ENCODE measurements around the gene NPR2. TPM values are rescaled to one million over a fixed set of nuclear protein-coding genes. Genes with fewer than 3 reads are reported as not detected.

The NPR2 gene
- total and polyA plus RNA-seq, 8 donors, result 2.2 to 14.6 (median 3.6) TPM

DNA sequence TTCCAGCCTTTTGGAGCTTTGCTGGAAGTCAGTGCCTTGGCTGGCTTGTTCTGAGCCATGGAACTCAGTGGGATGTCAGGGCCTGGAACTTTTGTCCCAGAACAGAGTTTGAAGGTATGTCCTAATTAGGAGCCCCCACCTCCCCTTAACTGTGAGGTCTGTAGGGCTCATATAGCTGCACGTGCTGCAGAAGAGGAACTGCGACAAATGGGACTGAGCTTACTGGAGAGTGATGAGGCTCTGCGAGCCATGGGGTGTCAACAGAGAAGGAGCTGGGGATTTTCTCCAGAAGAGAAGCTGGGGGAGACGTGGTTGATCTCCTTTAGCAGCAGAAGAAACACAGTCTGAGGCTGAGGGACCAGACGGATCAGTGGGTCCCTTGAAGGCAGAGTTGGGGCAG is 48.5 kb downstream of the NPR2 start:
- Histone ChIP-seq H3K4me1 (peaks cover 0 to 12% (median 0%) of the 10 kb centered on the region in 3 donors), H3K36me3 (no peaks in the 10 kb centered on the region), H3K27me3 (no peaks in the 10 kb centered on the region), H3K4me3 (no peak overlapping the region), H3K27ac (no peak overlapping the region), H3K9me3 (no peaks in the 10 kb centered on the region)
- intact Hi-C loops (cut with DNase I), result no loop called here
- DNase-seq (no peak), ATAC-seq (no peak), FAIRE-seq (no peak)
- TF ChIP-seq, protein P1, sequence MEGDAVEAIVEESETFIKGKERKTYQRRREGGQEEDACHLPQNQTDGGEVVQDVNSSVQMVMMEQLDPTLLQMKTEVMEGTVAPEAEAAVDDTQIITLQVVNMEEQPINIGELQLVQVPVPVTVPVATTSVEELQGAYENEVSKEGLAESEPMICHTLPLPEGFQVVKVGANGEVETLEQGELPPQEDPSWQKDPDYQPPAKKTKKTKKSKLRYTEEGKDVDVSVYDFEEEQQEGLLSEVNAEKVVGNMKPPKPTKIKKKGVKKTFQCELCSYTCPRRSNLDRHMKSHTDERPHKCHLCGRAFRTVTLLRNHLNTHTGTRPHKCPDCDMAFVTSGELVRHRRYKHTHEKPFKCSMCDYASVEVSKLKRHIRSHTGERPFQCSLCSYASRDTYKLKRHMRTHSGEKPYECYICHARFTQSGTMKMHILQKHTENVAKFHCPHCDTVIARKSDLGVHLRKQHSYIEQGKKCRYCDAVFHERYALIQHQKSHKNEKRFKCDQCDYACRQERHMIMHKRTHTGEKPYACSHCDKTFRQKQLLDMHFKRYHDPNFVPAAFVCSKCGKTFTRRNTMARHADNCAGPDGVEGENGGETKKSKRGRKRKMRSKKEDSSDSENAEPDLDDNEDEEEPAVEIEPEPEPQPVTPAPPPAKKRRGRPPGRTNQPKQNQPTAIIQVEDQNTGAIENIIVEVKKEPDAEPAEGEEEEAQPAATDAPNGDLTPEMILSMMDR (IDR thresholded peaks at IDR 0.05), result no peak
- WGBS, 2 donors, result 88 to 94% methylated on average over 5 of the region's 5 CpGs

DNA sequence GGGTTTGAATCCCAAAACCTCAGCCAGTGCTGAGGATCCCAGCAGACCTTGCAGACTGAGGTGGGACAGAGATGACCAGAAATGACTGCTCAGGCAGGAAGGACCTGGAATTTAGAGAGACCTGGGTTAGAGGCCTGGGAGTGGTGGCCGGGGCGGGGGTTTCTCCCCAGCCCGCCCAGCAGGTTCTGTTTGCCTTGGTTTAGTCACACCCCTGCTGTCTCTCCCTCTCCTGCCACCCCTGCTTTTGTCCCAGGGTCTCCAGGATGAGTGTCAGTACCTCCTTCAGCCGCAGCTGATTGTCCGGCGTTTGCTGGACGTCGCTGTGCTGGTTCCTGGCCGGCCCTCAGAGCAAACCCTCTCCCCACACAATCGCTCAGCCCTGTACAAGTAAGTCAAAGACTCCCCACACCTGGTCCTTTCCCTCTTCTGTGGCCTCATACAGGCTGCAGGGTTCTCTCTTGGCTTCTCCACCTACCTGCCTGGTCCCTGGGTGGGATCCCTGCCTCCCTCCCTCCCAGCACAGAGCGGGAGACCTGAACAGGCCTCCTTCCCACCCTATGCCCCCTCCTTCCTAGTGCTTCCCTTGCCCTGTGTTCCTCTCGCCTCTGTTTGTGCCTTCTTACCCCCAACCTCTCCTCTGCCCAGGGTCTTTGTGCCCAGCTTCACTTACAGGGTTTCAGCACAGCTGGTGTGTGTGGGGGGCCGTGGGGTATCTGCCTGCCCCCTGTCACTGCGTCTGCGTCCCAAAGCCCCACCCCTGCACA is 49.7 kb downstream of the NPR2 start:
- no peak for DNase-seq
- intact Hi-C loops (cut with DNase I), result no loop called here
- Histone ChIP-seq H3K27ac (no peak overlapping the region), H3K4me3 (no peak overlapping the region), H3K4me1 (peaks cover 0 to 13% (median 0%) of the 10 kb centered on the region in 3 donors), H3K27me3 (no peaks in the 10 kb centered on the region), H3K36me3 (no peaks in the 10 kb centered on the region), H3K9me3 (no peaks in the 10 kb centered on the region)
- 91% methylated on average over 15 of the region's 15 CpGs for WGBS, 2 donors
- TF ChIP-seq, protein P1 (IDR thresholded peaks at IDR 0.05), result no peak
- no peak for FAIRE-seq
- ATAC-seq, result no peak

DNA sequence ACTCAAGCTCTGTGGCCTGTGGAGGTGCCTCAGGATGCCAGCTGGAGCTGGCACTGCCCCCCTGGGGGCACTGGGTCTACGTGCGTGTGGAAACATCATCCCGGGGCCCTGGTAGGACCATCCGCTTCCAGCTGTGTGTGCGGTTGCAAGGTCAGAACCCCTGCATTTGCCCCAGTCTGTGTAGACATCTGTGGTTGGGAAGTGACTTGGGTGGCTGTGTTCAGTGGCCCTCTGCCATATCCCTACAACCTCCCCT is 50.2 kb downstream of the NPR2 start:
- ATAC-seq (no peak), DNase-seq (no peak), FAIRE-seq (no peak)
- TF ChIP-seq, protein P1 (IDR thresholded peaks at IDR 0.05), result no peak
- H3K4me3 ChIP-seq, result no peak overlapping the region
- peaks cover 0 to 13% (median 0%) of the 10 kb centered on the region in 3 donors for H3K4me1 ChIP-seq
- H3K27me3 ChIP-seq, result no peaks in the 10 kb centered on the region
- intact Hi-C loops (cut with DNase I), result no loop called here
- no peaks in the 10 kb centered on the region for H3K9me3 ChIP-seq
- no peak overlapping the region for H3K27ac ChIP-seq
- no peaks in the 10 kb centered on the region for H3K36me3 ChIP-seq
- 82 to 83% methylated on average over 5 of the region's 5 CpGs for WGBS, 2 donors

DNA sequence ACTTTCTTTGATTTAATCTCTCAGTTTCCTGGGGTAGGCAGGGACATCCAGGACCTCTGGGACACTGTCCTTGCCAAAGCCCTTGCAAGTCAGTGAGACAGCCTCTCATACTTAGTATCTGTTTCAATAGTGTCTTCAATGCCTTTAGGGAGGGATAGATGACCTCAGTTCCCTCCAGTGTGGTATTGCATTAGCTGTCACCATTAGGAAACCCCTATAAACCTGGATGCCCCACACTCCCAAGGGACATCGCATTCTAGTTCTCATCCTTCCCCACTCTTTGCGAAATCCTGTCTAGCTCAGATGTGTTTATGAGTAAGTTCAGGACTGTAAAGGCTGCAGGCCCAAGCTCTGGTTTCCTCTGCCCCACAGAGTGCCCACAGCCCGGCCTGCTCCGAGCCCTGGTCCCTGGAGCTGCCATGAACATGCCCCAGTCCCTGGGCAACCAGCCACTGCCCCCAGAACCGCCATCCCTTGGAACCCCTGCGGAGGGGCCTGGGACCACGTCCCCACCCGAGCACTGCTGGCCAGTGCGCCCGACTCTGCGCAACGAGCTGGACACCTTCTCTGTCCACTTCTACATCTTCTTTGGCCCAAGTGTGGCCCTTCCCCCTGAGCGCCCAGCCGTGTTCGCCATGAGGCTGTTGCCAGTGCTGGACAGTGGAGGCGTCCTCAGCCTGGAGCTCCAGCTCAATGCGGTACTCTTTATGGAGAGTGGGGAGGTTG is 50.8 kb downstream of the NPR2 start:
- no peak for ATAC-seq

More for the DNA sequence above, 50.8 kb downstream of the NPR2 start:
- Histone ChIP-seq H3K9me3 (no peaks in the 10 kb centered on the region), H3K4me3 (no peak overlapping the region), H3K27me3 (no peaks in the 10 kb centered on the region), H3K36me3 (peaks cover 0 to 4% (median 0%) of the 10 kb centered on the region in 3 donors), H3K27ac (no peak overlapping the region), H3K4me1 (peaks cover 0 to 13% (median 0%) of the 10 kb centered on the region in 3 donors)
- FAIRE-seq, result no peak
- WGBS, 2 donors, result 91 to 94% methylated on average over 17 of the region's 17 CpGs
- intact Hi-C loops (cut with DNase I), result no loop called here
- TF ChIP-seq, protein P1 (IDR thresholded peaks at IDR 0.05), result no peak
- DNase-seq, result no peak

Measured in pancreas (tissue), 10 donors.